NCI-H2196 (cell line): Measurements from ENCODE around the gene MRPS31.
"Not testable (repeated sequence)": the region's sequence is repeated elsewhere in the genome, so short reads cannot be mapped to it uniquely, and the experiment has no call there.

Experiments
- DNase-seq: peaks from one replicate; lab custom pipeline; 2025; ENCODE audit not compliant: unreplicated experiment; lab: John Stamatoyannopoulos, UW

Gene MRPS31

DNA sequence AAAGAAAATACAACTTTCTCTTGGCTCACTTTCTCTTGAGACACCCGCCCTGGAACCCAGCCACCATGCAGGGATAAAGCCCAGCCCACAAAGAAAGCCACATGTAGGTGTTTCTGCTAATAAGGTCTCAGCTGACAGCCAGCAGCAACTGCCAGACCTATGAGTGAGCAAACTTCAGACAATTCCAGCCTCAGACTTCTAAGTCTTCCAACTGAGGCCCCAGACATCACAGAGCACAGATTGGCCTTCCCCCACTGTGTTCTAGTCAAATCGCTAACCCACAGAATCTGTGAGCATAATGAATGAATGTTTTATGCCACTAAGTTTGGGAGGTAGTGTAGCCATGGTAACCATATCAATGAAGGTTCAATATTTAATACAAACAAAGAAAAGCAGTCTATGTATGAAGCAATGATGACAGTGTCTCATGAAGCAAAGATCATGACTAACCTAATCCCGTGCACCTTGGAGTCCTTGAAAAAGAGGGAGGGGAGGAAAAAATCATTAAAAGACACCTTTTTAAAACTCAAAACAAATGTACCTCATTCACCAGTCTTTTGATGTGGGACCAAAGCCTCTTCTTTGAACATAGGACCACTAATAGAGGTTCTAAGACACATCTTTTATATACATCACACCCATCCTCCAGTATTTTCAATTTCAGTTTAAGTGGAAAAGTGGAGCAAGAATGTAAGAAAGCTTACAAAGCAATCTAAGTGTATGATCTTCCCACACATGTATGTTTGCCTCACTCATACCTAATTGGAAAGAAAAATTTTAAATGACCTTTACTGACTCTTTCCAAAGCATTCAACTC, 6.2 kb downstream of the MRPS31 start:
- DNase-seq = no peak

DNA sequence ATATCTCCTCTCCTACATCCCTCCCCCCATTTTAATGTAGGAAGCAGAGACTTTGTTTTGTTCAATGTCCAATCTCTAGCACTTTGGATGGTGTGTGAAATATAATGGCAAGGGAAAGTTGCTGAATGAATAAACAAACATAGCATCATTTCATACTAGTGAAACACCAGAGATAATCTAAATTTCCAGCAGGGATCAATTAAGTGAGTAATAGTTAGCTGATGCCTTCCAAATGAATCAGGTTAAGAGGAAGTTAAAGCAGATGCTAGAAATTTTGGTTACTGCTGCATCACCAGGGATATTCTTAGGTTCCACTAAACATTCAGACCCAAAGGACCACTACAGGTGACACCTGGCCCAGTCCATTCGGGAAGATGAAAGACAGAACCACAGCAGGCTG, 8.1 kb downstream of the MRPS31 start:
- DNase-seq = no peak

DNA sequence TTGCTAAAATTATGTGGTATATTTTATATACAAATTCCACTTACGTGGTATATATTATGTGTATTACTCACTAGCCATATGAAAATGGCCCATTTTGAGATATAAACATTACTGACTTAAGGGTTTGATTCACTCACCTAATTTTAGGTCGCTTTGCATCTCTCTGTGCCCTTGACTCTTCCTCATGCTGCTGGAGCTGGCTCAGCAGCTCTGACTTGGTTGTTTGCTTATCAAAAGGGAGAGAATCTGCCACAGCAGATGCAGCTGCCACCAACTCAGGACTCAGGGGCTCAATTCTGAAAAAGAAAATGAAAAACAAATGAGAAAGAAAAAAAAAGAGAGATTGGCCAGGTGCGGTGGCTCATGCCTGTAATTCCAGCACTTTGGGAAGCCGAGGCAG, 12.2 kb downstream of the MRPS31 start:
- no peak for DNase-seq

DNA sequence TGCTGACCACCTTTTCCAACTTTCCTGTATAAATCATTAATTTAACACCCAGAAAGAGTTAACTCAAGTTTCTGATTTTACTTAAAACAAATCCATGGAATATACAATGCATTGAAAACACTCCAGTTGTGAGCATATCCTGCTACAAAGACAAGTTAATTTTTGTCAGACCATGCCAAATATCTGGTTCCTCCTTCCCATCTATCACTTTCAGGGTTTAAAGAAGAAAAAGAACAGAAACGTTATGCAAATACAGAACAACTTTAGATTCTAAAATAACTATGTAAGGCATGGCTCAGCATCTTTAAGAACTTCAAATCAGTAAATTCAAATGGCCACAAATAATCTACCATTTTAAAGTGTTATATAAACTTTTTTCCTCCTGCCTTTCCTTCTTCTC, 14.9 kb downstream of the MRPS31 start:
- DNase-seq = no peak

DNA sequence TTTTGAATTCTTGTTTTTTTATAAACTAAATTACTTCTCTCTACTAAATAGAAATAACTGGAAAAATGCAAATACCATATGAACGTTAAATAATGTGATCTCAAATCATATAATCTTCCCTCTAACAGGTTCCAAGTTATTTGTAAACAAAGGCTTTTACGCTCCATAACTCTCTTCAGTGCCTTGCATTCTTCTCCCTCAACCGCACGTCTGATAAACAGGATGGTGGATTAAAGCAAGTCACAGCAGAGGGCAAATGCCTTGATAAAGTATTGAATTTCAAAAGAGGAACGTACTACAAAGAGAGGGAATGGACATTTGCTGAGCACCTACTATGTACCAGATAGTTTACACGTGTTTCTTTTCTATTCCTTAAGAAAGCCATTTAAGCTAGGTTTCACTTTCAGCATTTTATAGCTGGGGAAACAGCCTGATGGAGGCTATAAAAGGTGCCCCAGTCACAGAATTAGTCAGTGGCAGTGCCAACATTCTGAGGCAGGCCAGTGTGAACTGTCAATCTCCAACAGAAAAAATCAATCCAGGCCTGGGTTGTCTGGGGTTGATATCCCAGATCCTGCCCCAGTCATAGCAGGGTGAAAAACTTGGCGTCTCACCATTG, 15.8 kb downstream of the MRPS31 start:
- DNase-seq = no peak

DNA sequence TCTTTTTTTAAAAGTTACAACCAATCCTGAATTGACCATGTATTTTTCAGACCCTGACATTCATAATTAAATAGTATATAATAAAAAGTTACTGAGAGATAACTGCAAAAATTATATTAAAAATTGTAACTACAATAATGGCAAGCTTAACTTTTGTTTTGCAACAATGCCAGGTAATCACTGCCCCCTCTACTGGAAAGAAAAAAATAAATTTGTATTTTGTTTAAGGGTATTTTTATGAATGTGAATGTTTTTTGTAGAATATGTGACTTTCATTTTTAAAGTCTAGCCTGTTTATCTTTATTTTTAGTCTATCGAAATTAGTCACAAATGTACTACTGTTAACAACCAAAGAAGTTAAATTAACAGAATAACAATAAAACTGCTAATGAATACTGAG, 21.7 kb downstream of the MRPS31 start:
- no peak for DNase-seq

DNA sequence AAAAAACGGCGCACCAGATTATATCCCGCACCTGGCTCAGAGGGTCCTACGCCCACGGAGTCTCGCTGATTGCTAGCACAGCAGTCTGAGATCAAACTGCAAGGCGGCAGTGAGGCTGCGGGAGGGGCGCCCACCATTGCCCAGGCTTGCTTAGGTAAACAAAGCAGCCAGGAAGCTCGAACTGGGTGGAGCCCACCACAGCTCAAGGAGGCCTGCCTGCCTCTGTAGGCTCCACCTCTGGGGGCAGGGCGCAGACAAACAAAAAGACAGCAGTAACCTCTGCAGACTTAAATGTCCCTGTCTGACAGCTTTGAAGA, 35.8 kb downstream of the MRPS31 start:
- not testable (repeated sequence) for DNase-seq

DNA sequence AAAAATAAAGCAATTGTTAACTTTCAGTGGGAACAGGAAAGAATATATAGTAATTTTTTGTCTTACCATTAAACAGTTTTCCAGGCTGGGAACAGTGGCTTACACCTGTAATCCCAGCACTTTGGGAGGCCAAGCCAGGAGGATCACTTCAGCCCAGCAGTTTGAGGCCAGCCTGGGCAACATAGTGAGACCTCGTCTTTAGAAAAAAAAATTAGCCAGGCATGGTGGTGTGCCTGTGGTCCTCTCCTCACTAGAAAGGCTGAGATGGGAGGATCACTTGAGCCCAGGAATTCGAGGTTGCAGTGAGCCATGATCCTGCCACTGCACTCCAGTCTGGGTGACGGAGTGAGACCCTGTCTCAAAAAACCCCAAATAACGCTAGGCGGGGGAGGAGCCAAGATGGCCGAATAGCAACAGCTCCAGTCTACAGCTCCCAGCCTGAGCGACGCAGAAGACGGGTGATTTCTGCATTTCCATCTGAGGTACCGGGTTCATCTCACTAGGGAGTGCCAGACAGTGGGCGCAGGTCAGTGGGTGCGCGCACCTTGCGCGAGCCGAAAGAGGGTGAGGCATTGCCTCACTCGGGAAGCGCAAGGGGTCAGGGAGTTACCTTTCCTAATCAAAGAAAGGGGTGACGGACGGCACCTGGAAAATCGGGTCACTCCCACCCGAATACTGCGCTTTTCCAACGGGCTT, 36.3 kb downstream of the MRPS31 start:
- DNase-seq = not testable (repeated sequence)

DNA sequence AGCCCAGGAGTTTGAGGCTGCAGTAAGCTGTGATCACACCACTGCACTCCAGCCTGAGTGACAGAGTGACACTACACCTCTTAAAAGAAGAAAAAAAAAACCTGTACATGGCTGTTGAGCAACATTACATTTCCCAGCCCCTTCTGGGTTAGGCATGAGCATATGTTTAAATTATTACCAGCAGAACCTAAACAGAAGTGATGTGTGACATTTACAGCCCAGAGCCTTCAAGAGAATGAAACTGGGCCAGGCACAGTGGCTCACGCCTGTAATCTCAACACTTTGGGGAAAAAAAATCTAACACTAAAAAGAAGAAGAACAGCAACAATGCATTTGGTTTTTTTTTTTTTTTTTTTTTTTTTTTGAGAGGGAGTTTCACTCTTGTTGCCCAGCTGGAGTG, 38.3 kb downstream of the MRPS31 start:
- DNase-seq = no peak

DNA sequence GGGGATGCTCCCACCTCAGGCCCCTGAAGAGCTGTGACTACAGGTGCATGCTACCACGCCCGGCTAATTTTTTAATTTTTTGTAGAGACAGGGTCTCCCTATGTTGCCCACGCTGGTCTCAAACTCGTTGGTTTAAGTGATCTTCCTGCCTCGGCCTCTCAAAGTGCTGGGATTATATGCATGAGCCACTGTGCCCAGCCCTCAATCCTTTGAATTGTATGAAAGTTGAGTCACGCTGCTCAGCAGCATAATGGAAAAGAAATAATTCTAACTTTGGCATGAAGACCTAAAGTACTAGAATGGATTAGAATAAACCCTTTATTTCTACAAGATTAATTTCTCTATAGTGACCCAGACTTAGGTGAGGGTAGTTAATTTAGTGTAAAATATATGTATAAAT, 42.4 kb downstream of the MRPS31 start:
- no peak for DNase-seq

DNA sequence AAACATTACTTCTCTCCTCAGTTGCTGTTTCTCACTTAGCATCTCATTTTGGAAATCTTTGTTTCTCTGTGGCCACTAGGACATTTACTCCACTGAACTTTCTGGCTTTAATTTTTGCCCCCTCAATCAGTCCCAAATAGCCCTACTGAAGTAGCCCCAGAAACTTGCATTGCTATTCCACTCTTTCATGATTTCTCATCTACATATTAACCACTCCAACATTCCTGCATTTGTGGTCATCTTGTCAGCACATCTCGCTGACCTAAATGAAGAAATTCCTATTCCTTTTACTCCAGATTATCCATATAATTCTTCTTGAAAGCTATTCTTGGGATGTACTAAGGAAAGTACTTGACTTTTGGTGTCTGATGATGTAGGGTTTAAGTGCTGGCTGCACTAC, 56.6 kb downstream of the MRPS31 start:
- not testable (repeated sequence) for DNase-seq

DNA sequence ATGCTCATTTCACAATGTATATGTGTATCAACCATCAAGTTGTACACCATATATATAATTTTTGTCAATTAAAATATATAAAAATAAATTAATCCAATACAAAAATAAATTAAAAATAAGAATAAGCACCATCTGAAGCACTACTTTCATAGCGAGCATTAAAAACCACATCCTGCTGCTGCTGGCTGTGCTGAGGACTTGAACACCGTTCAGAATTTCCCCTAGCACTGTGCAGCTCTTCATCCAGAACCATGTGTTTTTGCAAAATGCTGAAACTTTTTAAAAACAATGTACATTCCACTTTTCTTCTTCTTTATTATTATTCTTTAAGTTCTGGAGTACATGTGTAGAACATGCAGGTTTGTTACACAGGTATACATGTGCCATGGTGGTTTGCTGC, 64.6 kb downstream of the MRPS31 start:
- no peak for DNase-seq

DNA sequence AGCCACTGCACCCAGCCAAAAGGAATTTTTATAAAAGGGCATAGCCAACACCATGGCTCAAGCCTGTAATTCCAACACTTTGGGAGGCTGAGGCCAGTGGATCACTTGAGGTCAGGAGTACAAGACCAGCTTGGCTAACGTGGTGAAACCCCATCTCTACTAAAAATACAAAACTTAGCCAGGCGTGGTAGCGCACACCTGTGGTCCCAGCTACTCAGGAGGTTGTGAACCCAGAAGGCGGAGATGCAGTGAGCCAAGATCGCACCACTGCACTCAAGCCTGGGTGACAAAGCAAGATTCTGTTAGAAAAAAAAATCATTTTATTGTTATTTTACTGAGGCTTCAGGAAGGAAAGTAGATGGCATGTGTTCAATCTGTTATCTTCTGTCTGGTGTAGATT, 73.3 kb downstream of the MRPS31 start:
- no peak for DNase-seq

DNA sequence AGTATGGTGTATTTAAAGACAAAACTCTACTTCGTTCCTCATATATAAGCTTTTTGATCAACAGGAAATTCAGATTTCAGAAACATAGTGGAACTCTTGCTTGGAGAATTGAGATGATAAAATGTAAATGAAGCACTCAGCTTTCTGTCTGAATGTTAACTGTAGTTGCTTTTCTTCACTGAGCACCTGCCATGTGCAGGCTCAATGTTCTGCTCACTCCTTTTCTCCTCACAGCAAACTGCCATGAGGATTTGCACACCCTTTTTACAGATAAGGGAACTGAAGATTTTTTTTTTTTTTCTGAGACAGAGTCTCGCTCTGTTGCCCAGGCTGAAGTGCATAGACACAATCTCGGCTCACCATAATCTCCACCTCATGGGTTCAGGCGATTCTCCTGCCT, 76.6 kb downstream of the MRPS31 start:
- DNase-seq = no peak

DNA sequence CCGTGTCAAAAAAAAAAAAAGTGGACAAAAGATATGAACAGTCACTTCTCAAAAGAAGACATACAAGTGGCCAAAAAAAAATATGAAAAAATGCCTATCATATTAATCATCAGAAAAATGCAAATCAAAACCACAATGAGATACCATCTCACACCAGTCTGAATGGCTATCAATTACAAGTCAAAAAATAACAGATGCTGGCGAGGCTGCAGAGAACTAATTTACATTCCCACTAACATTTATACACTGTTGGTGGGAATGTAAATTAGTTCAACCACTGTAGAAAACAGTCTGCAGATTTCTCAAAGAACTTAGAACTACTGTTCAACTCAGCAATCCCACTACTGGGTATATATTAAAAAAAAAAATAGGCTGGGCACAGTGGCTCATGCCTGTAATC, 78.0 kb downstream of the MRPS31 start:
- no peak for DNase-seq

DNA sequence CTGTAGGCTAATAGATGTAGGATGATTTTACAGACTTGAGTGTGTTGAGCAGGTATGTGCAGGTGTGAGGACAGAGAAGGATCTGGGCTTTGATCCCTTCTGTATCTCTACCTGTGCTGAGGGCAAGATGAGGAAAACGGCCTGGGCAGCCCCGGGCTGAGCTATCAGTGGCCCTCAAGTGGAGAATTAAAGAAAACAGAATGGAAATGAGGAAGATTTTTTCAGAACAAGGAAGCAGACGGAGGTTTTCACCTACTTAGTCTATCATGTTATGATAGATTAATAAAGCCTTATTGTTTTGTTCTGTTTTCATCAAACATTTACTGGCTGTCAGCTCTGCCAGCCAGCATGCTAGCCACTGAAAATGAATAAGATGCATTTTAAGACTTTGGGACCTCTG, 82.2 kb downstream of the MRPS31 start:
- no peak for DNase-seq

DNA sequence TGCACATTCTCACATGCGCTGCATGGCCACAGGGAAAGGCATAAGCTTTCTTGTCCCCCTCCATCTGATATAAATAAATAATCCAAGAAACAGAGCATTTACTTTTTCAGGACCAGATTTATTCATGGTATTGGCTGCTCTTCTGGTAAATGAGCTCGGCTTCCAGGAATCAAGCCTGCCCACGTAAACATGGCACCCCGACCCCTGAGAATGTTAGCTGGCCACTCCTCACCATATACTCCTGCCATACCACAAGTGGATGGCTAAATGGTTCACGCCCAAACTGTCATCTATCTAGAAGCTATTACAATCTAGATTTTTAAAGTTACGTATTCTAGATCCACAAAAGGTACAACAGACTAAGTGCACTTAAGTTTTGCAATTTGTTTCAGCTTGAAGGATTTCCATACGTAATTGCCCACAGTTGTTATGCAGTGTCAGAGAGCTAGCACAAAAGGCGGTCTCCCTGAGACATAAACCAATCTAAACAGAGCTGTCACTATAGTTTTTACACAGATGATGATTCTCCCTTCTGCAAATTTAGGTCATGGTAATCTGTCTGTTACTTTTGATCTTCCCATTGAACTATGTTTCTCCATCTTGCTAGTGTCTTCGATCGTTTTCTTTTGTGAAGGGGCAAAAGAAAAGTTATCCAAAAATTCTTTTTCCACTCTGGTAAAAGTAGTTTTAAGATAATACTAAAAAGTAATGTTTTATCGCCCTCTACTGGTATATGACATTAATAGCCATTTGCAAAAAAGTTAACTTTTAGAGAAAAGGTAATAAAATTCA, 88.3 kb downstream of the MRPS31 start:
- peak; percentile 31 for DNase-seq

DNA sequence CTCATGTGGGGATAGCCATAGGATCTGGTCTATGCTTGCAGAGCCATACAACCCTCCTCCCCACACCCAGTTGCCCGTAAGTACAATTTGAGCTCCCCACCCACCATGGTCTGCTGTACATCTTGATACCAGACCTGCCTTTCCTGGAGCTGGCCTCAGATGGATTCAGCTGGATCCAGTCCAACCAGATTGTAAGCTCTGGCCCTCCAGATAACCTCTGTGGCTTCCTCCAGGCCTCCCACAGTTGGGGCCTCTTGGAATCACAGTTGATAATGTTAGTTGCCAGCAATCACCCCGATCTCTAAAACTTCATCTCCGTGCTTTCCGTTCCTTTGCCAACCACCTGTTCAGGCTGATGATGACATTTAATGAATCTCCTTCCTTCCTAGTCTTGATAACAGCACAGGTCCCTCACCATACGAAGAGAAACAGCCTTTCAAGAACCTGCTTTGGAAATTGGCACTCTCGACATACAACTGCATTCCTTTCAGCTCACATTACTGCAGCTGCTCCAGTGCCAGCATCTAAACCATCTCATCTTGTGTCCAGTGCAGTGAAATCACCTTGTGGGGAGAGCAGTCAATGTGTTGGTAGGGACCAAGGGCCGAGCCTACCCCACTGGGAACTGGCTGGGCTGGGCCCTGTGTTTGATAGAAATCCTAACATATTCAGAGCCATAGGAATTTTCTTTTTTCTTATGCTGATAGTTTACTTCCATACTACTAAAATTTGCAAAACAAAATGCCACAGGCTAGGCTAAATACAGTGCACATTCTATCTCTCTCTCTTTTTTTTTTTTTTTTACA, 89.4 kb downstream of the MRPS31 start:
- peak; percentile 5 for DNase-seq

DNA sequence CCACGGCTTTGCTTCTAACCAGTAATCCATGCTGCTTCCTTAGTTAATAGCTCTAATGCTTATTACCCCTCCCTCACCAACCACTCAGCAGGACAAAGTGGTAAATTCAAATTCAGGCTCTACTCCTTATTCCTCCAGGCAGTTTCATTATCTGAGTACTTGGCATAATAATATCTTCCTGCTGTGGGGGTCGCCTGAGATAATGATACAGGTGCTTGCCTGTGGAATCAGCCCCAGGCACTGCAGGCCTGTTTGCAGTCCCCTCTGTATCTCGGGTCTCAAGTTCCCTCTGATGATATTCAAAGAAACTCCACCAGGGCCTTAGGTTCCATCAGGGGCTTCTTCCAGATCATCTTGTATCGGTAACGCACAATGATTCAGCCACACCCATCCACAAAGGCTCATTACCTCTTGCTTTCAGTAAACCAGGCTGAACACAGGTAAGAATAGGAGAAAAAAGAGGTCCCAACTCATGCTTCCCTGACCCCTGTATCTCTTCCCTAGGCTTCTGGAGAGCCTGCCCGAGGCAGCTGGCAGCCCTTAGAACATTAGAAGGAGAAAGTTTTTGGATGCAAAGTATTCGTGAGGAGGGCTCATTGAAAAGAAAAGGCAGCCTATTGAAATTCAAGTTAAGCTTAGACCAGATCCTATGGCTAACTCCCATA, 90.2 kb downstream of the MRPS31 start:
- DNase-seq = no peak

DNA sequence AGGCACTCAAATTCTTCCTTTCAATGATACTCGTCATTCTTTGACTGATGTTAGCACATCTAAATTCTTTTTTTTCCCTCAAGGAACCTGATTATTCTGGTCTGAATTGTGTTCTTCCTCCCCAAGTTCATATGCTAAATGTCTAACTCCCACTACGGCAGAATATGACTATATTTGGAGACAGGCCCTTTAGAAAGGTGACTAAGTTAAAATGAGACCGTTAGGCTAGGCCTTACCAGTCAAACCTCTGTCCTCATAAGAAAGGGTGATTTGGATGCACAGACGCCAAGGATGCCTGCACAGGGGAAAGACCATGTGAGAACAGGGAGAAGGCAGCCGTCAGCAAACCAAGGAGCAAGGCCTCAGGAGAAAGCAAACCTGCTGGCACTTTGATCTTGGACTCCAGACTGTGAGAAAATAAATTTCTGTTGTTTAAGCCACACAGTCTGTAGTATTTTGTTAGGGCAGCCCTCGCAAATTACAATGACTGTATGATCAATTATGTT, 91.5 kb downstream of the MRPS31 start:
- no peak for DNase-seq
